Lung (tissue), 12 donors: ENCODE measurements around the gene AK3. TPM values are rescaled to one million over a fixed set of nuclear protein-coding genes. Genes with fewer than 3 reads are reported as not detected.

ENCODE experiments used
- ATAC-seq: fragments of 200-7000 bp; cut with Tn5 transposase; one replicate; pipeline ENCODE4 v1.9.1; 2020; ENCODE audit warnings: moderate number of reproducible peaks; ENCODE audit not compliant: insufficient read depth, low FRiP score
- DNase-seq, 3 donors: peaks; one replicate each; pipeline ENCODE4 v3.0.0-alpha.2; 2013 to 2017
- H3K27ac ChIP-seq, 2 donors: one replicate each; pipeline ENCODE4 v1.5.1; 2013; ENCODE audit warnings: mild to moderate bottlenecking in 2 of 2, moderate library complexity in 2 of 2, control low read depth in 1 of 2, inconsistent platforms in 1 of 2, low read depth in 1 of 2, low read length in 1 of 2
- H3K27me3 ChIP-seq, 3 donors: one replicate each; pipeline ENCODE4 v1.5.1; 2013; ENCODE audit warnings: low read length in 2 of 3; ENCODE audit not compliant: control insufficient read depth in 3 of 3, insufficient read depth in 3 of 3
- H3K36me3 ChIP-seq, 4 donors: one replicate each; pipeline ENCODE4 v1.5.1; 2013; ENCODE audit warnings: low read length in 4 of 4, mild to moderate bottlenecking in 1 of 4, moderate library complexity in 1 of 4; ENCODE audit not compliant: control insufficient read depth in 4 of 4, insufficient read depth in 4 of 4
- H3K4me1 ChIP-seq, 5 donors: one replicate each; pipeline ENCODE4 v1.5.1; 2013; ENCODE audit warnings: low read length in 5 of 5, mild to moderate bottlenecking in 2 of 5, moderate library complexity in 1 of 5; ENCODE audit not compliant: control insufficient read depth in 5 of 5, insufficient read depth in 5 of 5
- H3K4me3 ChIP-seq: one replicate; pipeline ENCODE4 v1.5.1; 2013; ENCODE audit warnings: mild to moderate bottlenecking, control low read depth, moderate library complexity
- H3K9ac ChIP-seq, 2 donors: one replicate each; pipeline ENCODE4 v1.5.1; 2013; ENCODE audit warnings: low read length in 2 of 2, control low read depth in 1 of 2; ENCODE audit not compliant: insufficient read depth in 1 of 2
- H3K9me3 ChIP-seq, 4 donors: one replicate each; pipeline ENCODE4 v1.5.1; 2013; ENCODE audit warnings: low read length in 3 of 4, mild to moderate bottlenecking in 1 of 4, moderate library complexity in 1 of 4; ENCODE audit not compliant: control insufficient read depth in 4 of 4, insufficient read depth in 3 of 4
- WGBS, 2 donors: extraction: QIAGEN DNeasy Blood & Tissue Kit; methylation state at CpG; one replicate each; pipeline ENCODE4 v1.1.7; 2013; 5-methylcytosine and 5-hydroxymethylcytosine counted together
- polyA plus RNA-seq, 2 donors: library from polyadenylated mRNA; stranded (reverse); fragments of 200-250 nt; gene quantifications; one replicate each; pipeline ENCODE4 v1.2.1, GENCODE V29; 2013
- total RNA-seq, 2 donors: library from RNA; depleted of rRNA in 1 of 2; stranded (reverse); fragments of >200 nt in 1 of 2; gene quantifications; one replicate each; pipeline ENCODE4 v1.2.1, GENCODE V29; 2014 to 2021
- TF ChIP-seq, protein P1 (sequence below): IDR thresholded peaks from 2 replicates; pipeline ENCODE4 v1.5.1; 2012; ENCODE audit warnings: mild to moderate bottlenecking; ENCODE audit errors: control extremely low read depth, extremely low read depth
- donor health status: control.
- donor health status: control.
- donor health status: Bipolar disorder and iron deficiency.
- donor health status: healthy.
- donor health status: DM: yes; HTN: yes; CAD: no.

AK3 gene
- total and polyA plus RNA-seq, 4 donors: 22.4 to 62.7 (median 31.8) TPM

GRCh38 chr9:4674783-4675182, 66.2 kb downstream of the AK3 start:
- Histone ChIP-seq H3K9me3 (no peaks in the 10 kb centered on the region), H3K4me3 (no peak overlapping the region), H3K9ac (no peak overlapping the region), H3K4me1 (peaks cover 0 to 11% (median 0%) of the 10 kb centered on the region in 5 donors), H3K36me3 (no peaks in the 10 kb centered on the region), H3K27ac (no peak overlapping the region), H3K27me3 (no peaks in the 10 kb centered on the region)
- DNase-seq (no peak), ATAC-seq (no peak)
- TF ChIP-seq, protein P1, sequence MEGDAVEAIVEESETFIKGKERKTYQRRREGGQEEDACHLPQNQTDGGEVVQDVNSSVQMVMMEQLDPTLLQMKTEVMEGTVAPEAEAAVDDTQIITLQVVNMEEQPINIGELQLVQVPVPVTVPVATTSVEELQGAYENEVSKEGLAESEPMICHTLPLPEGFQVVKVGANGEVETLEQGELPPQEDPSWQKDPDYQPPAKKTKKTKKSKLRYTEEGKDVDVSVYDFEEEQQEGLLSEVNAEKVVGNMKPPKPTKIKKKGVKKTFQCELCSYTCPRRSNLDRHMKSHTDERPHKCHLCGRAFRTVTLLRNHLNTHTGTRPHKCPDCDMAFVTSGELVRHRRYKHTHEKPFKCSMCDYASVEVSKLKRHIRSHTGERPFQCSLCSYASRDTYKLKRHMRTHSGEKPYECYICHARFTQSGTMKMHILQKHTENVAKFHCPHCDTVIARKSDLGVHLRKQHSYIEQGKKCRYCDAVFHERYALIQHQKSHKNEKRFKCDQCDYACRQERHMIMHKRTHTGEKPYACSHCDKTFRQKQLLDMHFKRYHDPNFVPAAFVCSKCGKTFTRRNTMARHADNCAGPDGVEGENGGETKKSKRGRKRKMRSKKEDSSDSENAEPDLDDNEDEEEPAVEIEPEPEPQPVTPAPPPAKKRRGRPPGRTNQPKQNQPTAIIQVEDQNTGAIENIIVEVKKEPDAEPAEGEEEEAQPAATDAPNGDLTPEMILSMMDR: no peak

GRCh38 chr9:4671737-4672136, 69.3 kb downstream of the AK3 start:
- H3K4me1 ChIP-seq: no peaks in the 10 kb centered on the region
- H3K4me3 ChIP-seq: no peak overlapping the region
- H3K36me3 ChIP-seq: no peaks in the 10 kb centered on the region
- TF ChIP-seq, protein P1: no peak
- no peak overlapping the region for H3K27ac ChIP-seq
- DNase-seq (no peak), ATAC-seq (no peak)
- no peak overlapping the region for H3K9ac ChIP-seq
- WGBS, 2 donors: 98 to 100% methylated on average over 1 of the region's 1 CpG
- H3K9me3 ChIP-seq: no peaks in the 10 kb centered on the region
- no peaks in the 10 kb centered on the region for H3K27me3 ChIP-seq

DNA sequence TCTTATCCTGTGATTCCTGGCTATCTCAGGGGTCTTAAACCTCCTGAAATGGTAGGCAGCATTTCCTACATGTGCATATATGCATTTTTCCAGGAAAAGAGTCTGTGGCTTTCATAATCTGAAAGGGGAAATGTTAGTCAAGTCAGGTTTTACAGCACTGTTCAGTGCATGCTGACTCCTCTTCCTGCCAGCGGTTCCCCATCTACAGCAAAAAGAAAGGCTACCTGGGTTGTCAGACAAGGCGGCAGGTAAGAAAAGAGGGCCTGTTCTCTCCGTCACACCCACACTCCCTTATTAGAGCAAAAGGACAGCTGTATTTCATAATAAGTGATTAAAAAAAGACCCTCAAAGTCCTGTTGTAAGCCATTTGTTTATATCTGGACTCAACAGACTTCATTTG, 70.4 kb downstream of the AK3 start:
- 49 to 81% methylated on average over 3 of the region's 3 CpGs for WGBS, 2 donors
- Histone ChIP-seq H3K27me3 (no peaks in the 10 kb centered on the region), H3K4me1 (peaks cover 0 to 7% (median 0%) of the 10 kb centered on the region in 5 donors), H3K9ac (no peak overlapping the region), H3K4me3 (no peak overlapping the region), H3K27ac (no peak overlapping the region), H3K9me3 (no peaks in the 10 kb centered on the region), H3K36me3 (no peaks in the 10 kb centered on the region)
- ATAC-seq: no peak
- no peak for DNase-seq
- TF ChIP-seq, protein P1: no peak

GRCh38 chr9:4669890-4670289, 71.1 kb downstream of the AK3 start:
- no peak overlapping the region for H3K27ac ChIP-seq
- DNase-seq: no peak
- no peaks in the 10 kb centered on the region for H3K36me3 ChIP-seq
- no peak overlapping the region for H3K4me3 ChIP-seq
- no peak for ATAC-seq
- H3K4me1 ChIP-seq: peaks cover 0 to 13% (median 0%) of the 10 kb centered on the region in 5 donors
- H3K27me3 ChIP-seq: no peaks in the 10 kb centered on the region
- TF ChIP-seq, protein P1: no peak
- H3K9ac ChIP-seq: no peak overlapping the region
- H3K9me3 ChIP-seq: no peaks in the 10 kb centered on the region
